H9 (cell line): Measurements from ENCODE around the gene PERP. TPM values are rescaled to one million over a fixed set of nuclear protein-coding genes. Genes with fewer than 3 reads are reported as not detected.
A peak's percentile ranks its signal among the peaks of the same experiment; 100 is the strongest.

Source experiments
- DNase-seq: peaks from one replicate; pipeline ENCODE4 v3.0.0-alpha.2; 2017
- H2AFZ ChIP-seq: one replicate; pipeline ENCODE4 v1.6.1; 2013; ENCODE audit warnings: mild to moderate bottlenecking, low read length, control low read depth, moderate library complexity
- H2AK5ac ChIP-seq: 2 replicates; pipeline ENCODE4 v1.6.1; 2013; ENCODE audit warnings: low read length, control low read depth, mixed read lengths; ENCODE audit not compliant: insufficient read length
- H2BK120ac ChIP-seq: one replicate; pipeline ENCODE4 v1.6.1; 2013; ENCODE audit warnings: low read depth, mild to moderate bottlenecking, low read length, control low read depth, inconsistent platforms; ENCODE audit not compliant: poor library complexity, severe bottlenecking
- H2BK12ac ChIP-seq: 2 replicates; pipeline ENCODE4 v1.6.1; 2013; ENCODE audit warnings: low read length, control low read depth, mixed read lengths, low read depth; ENCODE audit not compliant: insufficient read length
- H2BK15ac ChIP-seq: 2 replicates; pipeline ENCODE4 v1.6.1; 2013; ENCODE audit warnings: low read depth, low read length, control low read depth
- H2BK20ac ChIP-seq: one replicate; pipeline ENCODE4 v1.6.1; 2013; ENCODE audit warnings: low read depth, mild to moderate bottlenecking, low read length, control low read depth, inconsistent platforms; ENCODE audit not compliant: poor library complexity, severe bottlenecking
- H2BK5ac ChIP-seq: 2 replicates; pipeline ENCODE4 v1.6.1; 2013; ENCODE audit warnings: low read length, control low read depth, mixed read lengths; ENCODE audit not compliant: insufficient read length
- H3K14ac ChIP-seq: 2 replicates; pipeline ENCODE4 v1.6.1; 2013; ENCODE audit warnings: low read length, control low read depth; ENCODE audit not compliant: insufficient read depth
- H3K18ac ChIP-seq: 2 replicates; pipeline ENCODE4 v1.6.1; 2013; ENCODE audit warnings: low read depth, mild to moderate bottlenecking, mixed read lengths, low read length, control low read depth; ENCODE audit not compliant: insufficient read length
- H3K23ac ChIP-seq: 2 replicates; pipeline ENCODE4 v1.6.1; 2013; ENCODE audit warnings: low read length, control low read depth, mixed read lengths, low read depth; ENCODE audit not compliant: insufficient read length
- H3K23me2 ChIP-seq: 2 replicates; pipeline ENCODE4 v1.6.1; 2013; ENCODE audit warnings: low read depth, mild to moderate bottlenecking, mixed read lengths, low read length, control low read depth; ENCODE audit not compliant: insufficient read length, poor library complexity, severe bottlenecking
- H3K27ac ChIP-seq: 2 replicates; pipeline ENCODE4 v1.5.1; 2013; ENCODE audit warnings: low read length, control low read depth, mixed read lengths, low read depth; ENCODE audit not compliant: insufficient read length
- H3K27me3 ChIP-seq: 2 replicates; pipeline ENCODE4 v1.6.1; 2013; ENCODE audit warnings: low read length, control low read depth, inconsistent platforms; ENCODE audit not compliant: insufficient read depth
- H3K4ac ChIP-seq: 2 replicates; pipeline ENCODE4 v1.6.1; 2013; ENCODE audit warnings: low read depth, mild to moderate bottlenecking, control low read depth, inconsistent platforms, low read length, moderate library complexity
- H3K4me1 ChIP-seq: 2 replicates; pipeline ENCODE4 v1.6.1; 2013; ENCODE audit warnings: low read length, control low read depth, inconsistent platforms; ENCODE audit not compliant: insufficient read depth
- H3K4me2 ChIP-seq: 2 replicates; pipeline ENCODE4 v1.6.1; 2013; ENCODE audit warnings: low read length, control low read depth, mixed read lengths; ENCODE audit not compliant: insufficient read length, insufficient read depth
- H3K56ac ChIP-seq: 2 replicates; pipeline ENCODE4 v1.6.1; 2013; ENCODE audit warnings: low read depth, mild to moderate bottlenecking, mixed read lengths, low read length, control low read depth; ENCODE audit not compliant: insufficient read length
- H3K79me1 ChIP-seq: 2 replicates; pipeline ENCODE4 v1.6.1; 2013; ENCODE audit warnings: low read depth, mild to moderate bottlenecking, moderate library complexity, low read length, control low read depth, inconsistent platforms; ENCODE audit not compliant: insufficient read depth, poor library complexity, severe bottlenecking
- H3K79me2 ChIP-seq: 2 replicates; pipeline ENCODE4 v1.6.1; 2013; ENCODE audit warnings: low read length, control low read depth, inconsistent platforms; ENCODE audit not compliant: insufficient read depth
- H3K9ac ChIP-seq: 2 replicates; pipeline ENCODE4 v1.6.1; 2013; ENCODE audit warnings: low read length, control low read depth, mixed read lengths; ENCODE audit not compliant: insufficient read length; ENCODE audit errors: extremely low read depth
- H3K9me3 ChIP-seq: one replicate; pipeline ENCODE4 v1.6.1; 2013; ENCODE audit warnings: low read depth, low read length, inconsistent platforms; ENCODE audit not compliant: control insufficient read depth
- H3T11ph ChIP-seq: one replicate; pipeline ENCODE4 v1.6.1; 2013; ENCODE audit warnings: mild to moderate bottlenecking, low read length, control low read depth, inconsistent platforms
- H4K20me1 ChIP-seq: one replicate; pipeline ENCODE4 v1.6.1; 2013; ENCODE audit not compliant: control insufficient read depth, insufficient read length, insufficient read depth
- H4K5ac ChIP-seq: 2 replicates; pipeline ENCODE4 v1.6.1; 2013; ENCODE audit warnings: low read depth, mild to moderate bottlenecking, mixed read lengths, low read length, control low read depth; ENCODE audit not compliant: insufficient read length
- H4K8ac ChIP-seq: replicated peaks from 2 replicates; pipeline ENCODE4 v1.6.1; 2013; ENCODE audit warnings: low read length, control low read depth, mixed read lengths, low read depth; ENCODE audit not compliant: insufficient read length
- H4K91ac ChIP-seq: 2 replicates; pipeline ENCODE4 v1.6.1; 2013; ENCODE audit warnings: low read depth, mild to moderate bottlenecking, moderate library complexity, mixed read lengths, low read length, control low read depth; ENCODE audit not compliant: insufficient read length
- H3K27ac Mint-ChIP-seq, 3 experiments: 2 replicates in 2 of 3; 3 replicates in 1 of 3; pipeline ENCODE4 v1.8.0; 2020 to 2021; ENCODE audit warnings: mixed read lengths in 3 of 3, mild to moderate bottlenecking in 1 of 3, moderate library complexity in 1 of 3
- H3K27me3 Mint-ChIP-seq: 2 replicates; pipeline ENCODE4 v1.8.0; 2021; ENCODE audit warnings: low read depth, mild to moderate bottlenecking, moderate library complexity, mixed read lengths
- H3K36me3 Mint-ChIP-seq, 3 experiments: 2 replicates in 2 of 3; 3 replicates in 1 of 3; pipeline ENCODE4 v1.8.0; 2020 to 2021; ENCODE audit warnings: low read depth in 3 of 3, mixed read lengths in 3 of 3; ENCODE audit not compliant: insufficient read depth in 1 of 3
- H3K4me1 Mint-ChIP-seq, 2 experiments: 2 replicates each; pipeline ENCODE4 v1.8.0; 2020; ENCODE audit warnings: mixed read lengths in 2 of 2
- H3K4me3 Mint-ChIP-seq, 2 experiments: 2 replicates in 1 of 2; 3 replicates in 1 of 2; pipeline ENCODE4 v1.8.0; 2020 to 2021; ENCODE audit warnings: mild to moderate bottlenecking in 2 of 2, mixed read lengths in 2 of 2, moderate library complexity in 1 of 2
- H3K9me3 Mint-ChIP-seq, 2 experiments: 2 replicates in 1 of 2; 3 replicates in 1 of 2; pipeline ENCODE4 v1.8.0; 2020; ENCODE audit warnings: mild to moderate bottlenecking in 2 of 2, mixed read lengths in 2 of 2, moderate library complexity in 1 of 2
- CTCF ChIP-seq: fragments of 200-600 bp; sonication (generic); conservative IDR thresholded peaks from 3 replicates; pipeline ENCODE4 v1.8.0; 2021; ENCODE audit warnings: antibody characterized with exemption, mild to moderate bottlenecking
- WGBS: extraction: QIAGEN DNeasy Blood & Tissue Kit; methylation state at CpG from one replicate; pipeline ENCODE4 v1.1.7; 2013; ENCODE audit warnings: missing lambda C conversion rate, low lambda C conversion rate, mixed read lengths; ENCODE audit not compliant: insufficient read length; ENCODE audit errors: extremely low coverage; 5-methylcytosine and 5-hydroxymethylcytosine counted together
- total RNA-seq: library from RNA; stranded (reverse); gene quantifications from 2 replicates; pipeline ENCODE4 v1.2.1, GENCODE V29; 2021

PERP gene
- total RNA-seq, 1 experiment from 2014 or later: 28.7 TPM

GRCh38 chr6:138146544-138146943 lies 39.3 kb upstream of the PERP start:
- no peak overlapping the region for H3T11ph ChIP-seq
- no peaks in the 10 kb centered on the region for H3K79me1 ChIP-seq
- no peak overlapping the region for H4K5ac ChIP-seq
- H3K14ac ChIP-seq: no peak overlapping the region
- H2BK12ac ChIP-seq: no peak overlapping the region
- no peak overlapping the region for H2AK5ac ChIP-seq
- Mint-ChIP-seq H3K4me3 (no peak overlapping the region), H3K9me3 (no peaks in the 10 kb centered on the region), H3K36me3 (no peaks in the 10 kb centered on the region), H3K27ac (no peak overlapping the region), H3K27me3 (no peaks in the 10 kb centered on the region; the same call in none of the 2 replicates), H3K4me1 (no peaks in the 10 kb centered on the region)
- H3K56ac ChIP-seq: no peak overlapping the region
- H3K23me2 ChIP-seq: no peaks in the 10 kb centered on the region
- peak overlapping the region; percentile 45 for H2AFZ ChIP-seq
- H2BK5ac ChIP-seq: no peak overlapping the region
- H2BK15ac ChIP-seq: no peak overlapping the region
- no peaks in the 10 kb centered on the region; the same call in 1 of the 2 replicates for H3K4me1 ChIP-seq
- no peak overlapping the region for H3K27ac ChIP-seq
- no peak overlapping the region for H2BK120ac ChIP-seq
- DNase-seq: no peak
- no peaks in the 10 kb centered on the region for H3K27me3 ChIP-seq
- H3K4me2 ChIP-seq: no peak overlapping the region
- TF ChIP-seq CTCF: no peak
- no CpG with 5 or more reads among the region's 5 CpGs for WGBS
- no peaks in the 10 kb centered on the region for H3K9me3 ChIP-seq
- no peak overlapping the region for H3K9ac ChIP-seq
- no peak overlapping the region for H4K91ac ChIP-seq
- H2BK20ac ChIP-seq: no peak overlapping the region
- no peak overlapping the region for H4K8ac ChIP-seq
- no peak overlapping the region for H3K23ac ChIP-seq
- no peaks in the 10 kb centered on the region for H4K20me1 ChIP-seq
- H3K79me2 ChIP-seq: no peaks in the 10 kb centered on the region
- H3K4ac ChIP-seq: no peak overlapping the region
- no peak overlapping the region for H3K18ac ChIP-seq
